ENCODE results near the gene PKDREJ.

GRCh38 chr22:46280999-46281623, 18.0 kb upstream of the PKDREJ start:
- TF ChIP-seq CTCF (optimal IDR thresholded peaks at IDR 0.05 in 1 of 3, IDR thresholded peaks at IDR 0.05 in 1 of 3, conservative IDR thresholded peaks at IDR 0.05 in 1 of 3; ENCODE audit: extremely low read depth in 1 of 3, insufficient read depth in 2 of 3, low read length in 3 of 3) (no peak), EZH2 (IDR thresholded peaks at IDR 0.05; ENCODE audit: low read length) (no peak)

Measured in keratinocyte (primary cell).